ENCODE results near the gene BLOC1S3.

- TF ChIP-seq CTCF (IDR thresholded peaks at IDR 0.05; ENCODE audit: borderline replicate concordance, extremely low read depth, low read length, poor library complexity, severe bottlenecking) (no peak), EZH2 (IDR thresholded peaks at IDR 0.05; ENCODE audit: borderline replicate concordance, low read depth, low read length, severe bottlenecking) (no peak)
Measured at GRCh38 chr19:45151320-45151719, 27.3 kb upstream of the BLOC1S3 start.

Data from DND-41 (cell line).